Measurements from ENCODE around the gene LTO1. TPM values are rescaled to one million over a fixed set of nuclear protein-coding genes. Genes with fewer than 3 reads are reported as not detected.
A peak's percentile ranks its signal among the peaks of the same experiment; 100 is the strongest.

The LTO1 gene
- total RNA-seq, 4 donors from 2014 or later: 16.5 to 29.2 (median 19.3) TPM

DNA sequence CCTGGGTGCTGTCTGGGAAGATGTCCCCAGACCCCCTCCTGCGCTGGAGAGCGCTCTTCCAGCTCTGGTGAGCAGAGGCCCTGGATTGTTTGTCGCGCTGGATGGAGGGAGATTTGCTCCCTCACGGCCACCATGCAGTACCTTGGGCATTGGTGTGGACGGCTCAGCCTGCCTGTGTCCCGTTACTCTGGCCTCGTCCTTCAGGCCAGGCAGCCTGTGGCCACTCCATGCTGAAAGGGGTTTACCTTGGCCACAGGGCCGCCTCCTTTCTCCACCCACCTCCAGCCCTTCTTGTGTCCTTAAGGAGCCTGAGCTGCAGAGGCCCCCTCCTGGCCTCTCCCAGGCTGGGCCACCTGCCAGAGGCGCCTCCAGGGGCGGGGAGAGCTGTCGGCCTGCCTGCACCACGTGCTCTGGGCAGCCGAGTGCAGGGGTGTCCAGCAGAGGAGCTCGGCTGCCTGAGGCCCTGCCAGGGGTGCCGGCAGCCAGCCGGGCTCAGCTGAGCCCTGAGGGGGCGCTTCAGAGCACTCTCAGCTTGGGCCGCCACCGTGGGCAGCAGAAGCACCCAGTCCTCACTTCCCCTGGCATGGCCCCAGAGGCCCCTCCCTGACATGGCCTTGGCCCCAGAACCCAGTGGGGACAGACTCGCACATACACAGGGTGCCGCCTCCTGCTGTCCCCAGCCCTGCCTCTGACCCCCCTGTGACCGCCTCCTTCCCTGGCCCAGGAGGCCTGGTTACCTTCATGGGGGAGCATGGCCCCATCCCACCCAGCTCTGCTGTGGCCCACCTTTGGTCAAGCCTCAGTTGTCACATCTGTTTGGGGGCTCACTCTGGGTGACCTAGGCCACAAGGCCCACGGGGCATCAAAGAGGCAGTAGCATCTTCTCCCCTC, 30.8 kb downstream of the LTO1 start:
- peaks cover 20 to 77% (median 35%) of the 10 kb centered on the region in 3 donors for H3K4me1 ChIP-seq
- TF ChIP-seq, protein P1, sequence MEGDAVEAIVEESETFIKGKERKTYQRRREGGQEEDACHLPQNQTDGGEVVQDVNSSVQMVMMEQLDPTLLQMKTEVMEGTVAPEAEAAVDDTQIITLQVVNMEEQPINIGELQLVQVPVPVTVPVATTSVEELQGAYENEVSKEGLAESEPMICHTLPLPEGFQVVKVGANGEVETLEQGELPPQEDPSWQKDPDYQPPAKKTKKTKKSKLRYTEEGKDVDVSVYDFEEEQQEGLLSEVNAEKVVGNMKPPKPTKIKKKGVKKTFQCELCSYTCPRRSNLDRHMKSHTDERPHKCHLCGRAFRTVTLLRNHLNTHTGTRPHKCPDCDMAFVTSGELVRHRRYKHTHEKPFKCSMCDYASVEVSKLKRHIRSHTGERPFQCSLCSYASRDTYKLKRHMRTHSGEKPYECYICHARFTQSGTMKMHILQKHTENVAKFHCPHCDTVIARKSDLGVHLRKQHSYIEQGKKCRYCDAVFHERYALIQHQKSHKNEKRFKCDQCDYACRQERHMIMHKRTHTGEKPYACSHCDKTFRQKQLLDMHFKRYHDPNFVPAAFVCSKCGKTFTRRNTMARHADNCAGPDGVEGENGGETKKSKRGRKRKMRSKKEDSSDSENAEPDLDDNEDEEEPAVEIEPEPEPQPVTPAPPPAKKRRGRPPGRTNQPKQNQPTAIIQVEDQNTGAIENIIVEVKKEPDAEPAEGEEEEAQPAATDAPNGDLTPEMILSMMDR (IDR thresholded peaks at IDR 0.05): peak in 1 of 6 experiments; percentile 18
- TF ChIP-seq POLR2A (IDR thresholded peaks at IDR 0.05): no peak
- H3K27me3 ChIP-seq: peaks cover 0 to 26% (median 0%) of the 10 kb centered on the region in 4 donors
- WGBS, 2 donors: 63 to 100% methylated on average over 2 to 8 of the region's 24 CpGs
- intact Hi-C loops (cut with DNase I): loop anchor here (5.0 kb wide), 2 partner anchors 352 to 542 kb away; partner anchors contain the start of gene MYEOV
- peak overlapping the region; percentile 81 to 85 (median 83) for H3K4me3 ChIP-seq
- H3K36me3 ChIP-seq: peaks cover 0 to 59% (median 5%) of the 10 kb centered on the region in 3 donors
- H3K27ac ChIP-seq: peak overlapping the region in 3 of 4 donors; percentile 22 to 93 (median 84)
- H3K9me3 ChIP-seq: no peaks in the 10 kb centered on the region
- no peak for DNase-seq

DNA sequence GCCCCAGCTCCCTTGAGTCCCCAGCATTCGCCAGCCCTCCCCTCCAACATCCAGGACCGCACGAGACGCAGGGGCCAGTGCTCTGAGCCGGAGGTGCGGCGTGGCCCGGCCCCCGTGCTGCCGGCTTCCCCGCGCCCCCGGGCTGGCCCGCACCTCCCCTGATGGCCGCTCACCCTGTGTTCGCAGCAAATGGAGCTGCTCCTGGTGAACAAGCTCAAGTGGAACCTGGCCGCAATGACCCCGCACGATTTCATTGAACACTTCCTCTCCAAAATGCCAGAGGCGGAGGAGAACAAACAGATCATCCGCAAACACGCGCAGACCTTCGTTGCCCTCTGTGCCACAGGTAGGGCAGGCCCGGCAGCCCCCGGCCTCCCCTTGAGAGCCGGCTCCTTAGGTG, 31.5 kb downstream of the LTO1 start:
- H3K9me3 ChIP-seq: no peaks in the 10 kb centered on the region
- peaks cover 0 to 52% (median 5%) of the 10 kb centered on the region in 3 donors for H3K36me3 ChIP-seq
- H3K27ac ChIP-seq: peak overlapping the region in 3 of 4 donors; percentile 84 to 93 (median 89)
- TF ChIP-seq, protein P1 (IDR thresholded peaks at IDR 0.05): no peak
- no peak for TF ChIP-seq POLR2A (IDR thresholded peaks at IDR 0.05)
- DNase-seq: no peak
- peak overlapping the region; percentile 81 to 85 (median 83) for H3K4me3 ChIP-seq
- WGBS, 2 donors: no CpG with 5 or more reads among the region's 27 CpGs
- peaks cover 22 to 78% (median 39%) of the 10 kb centered on the region in 3 donors for H3K4me1 ChIP-seq
- intact Hi-C loops (cut with DNase I): loop anchor here (5.0 kb wide), 2 partner anchors 351 to 541 kb away; partner anchors contain the start of gene MYEOV
- H3K27me3 ChIP-seq: peaks cover 0 to 32% (median 0%) of the 10 kb centered on the region in 4 donors

- H3K9me3 ChIP-seq: no peaks in the 10 kb centered on the region
- no peak for DNase-seq
- peaks cover 0 to 38% (median 0%) of the 10 kb centered on the region in 4 donors for H3K27me3 ChIP-seq
- intact Hi-C loops (cut with DNase I): loop anchor here (5.0 kb wide), 2 partner anchors 351 to 541 kb away; partner anchors contain the start of gene MYEOV
- 0% methylated on average over 11 of the region's 81 CpGs; no CpG with 5 or more reads in 1 of the 2 donors for WGBS, 2 donors
- TF ChIP-seq, protein P1 (IDR thresholded peaks at IDR 0.05): peak; percentile 83 to 97 (median 94)
- peak in 1 of 4 donors; percentile 26 for TF ChIP-seq POLR2A (IDR thresholded peaks at IDR 0.05)
- peak overlapping the region; percentile 81 to 85 (median 83) for H3K4me3 ChIP-seq
- H3K27ac ChIP-seq: peak overlapping the region; percentile 84 to 93 (median 87)
- peaks cover 28 to 84% (median 43%) of the 10 kb centered on the region in 3 donors for H3K4me1 ChIP-seq
- peaks cover 0 to 46% (median 5%) of the 10 kb centered on the region in 3 donors for H3K36me3 ChIP-seq
Measured at GRCh38 chr11:69642913-69643632, 32.1 kb downstream of the LTO1 start.

DNA sequence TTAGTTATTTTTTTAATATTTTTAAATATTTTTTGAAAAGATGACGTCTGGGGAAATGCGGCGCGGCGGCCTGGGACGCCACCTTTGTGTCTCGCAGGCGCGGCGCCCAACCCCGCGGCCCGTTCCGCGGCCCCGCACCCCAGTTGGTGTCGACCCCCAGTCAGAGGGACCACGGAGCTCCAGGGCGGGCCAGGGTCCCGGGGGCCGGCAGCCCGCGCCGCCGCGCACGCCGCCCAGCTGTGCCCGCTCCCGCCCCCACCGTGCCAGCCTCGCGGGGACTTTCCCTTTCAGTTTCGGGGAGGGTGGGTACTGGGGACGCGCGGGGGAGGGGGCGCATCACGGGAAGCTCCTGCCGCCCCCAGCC, 32.6 kb downstream of the LTO1 start:
- intact Hi-C loops (cut with DNase I): loop anchor here (5.0 kb wide), 2 partner anchors 350 to 540 kb away; partner anchors contain the start of gene MYEOV
- H3K9me3 ChIP-seq: no peaks in the 10 kb centered on the region
- DNase-seq: no peak
- H3K4me1 ChIP-seq: peaks cover 33 to 89% (median 48%) of the 10 kb centered on the region in 3 donors
- H3K27ac ChIP-seq: peak overlapping the region; percentile 84 to 93 (median 87)
- peaks cover 0 to 41% (median 5%) of the 10 kb centered on the region in 3 donors for H3K36me3 ChIP-seq
- H3K4me3 ChIP-seq: peak overlapping the region; percentile 81 to 85 (median 83)
- H3K27me3 ChIP-seq: peaks cover 0 to 44% (median 0%) of the 10 kb centered on the region in 4 donors
- 0% methylated on average over 1 of the region's 40 CpGs; no CpG with 5 or more reads in 1 of the 2 donors for WGBS, 2 donors
- TF ChIP-seq POLR2A (IDR thresholded peaks at IDR 0.05): no peak
- TF ChIP-seq, protein P1 (IDR thresholded peaks at IDR 0.05): no peak

Data from esophagus squamous epithelium (tissue), 5 donors.